H9 (cell line): Measurements from ENCODE around the gene CCNT2. TPM values are rescaled to one million over a fixed set of nuclear protein-coding genes. Genes with fewer than 3 reads are reported as not detected.

Source experiments
- DNase-seq: peaks from one replicate; pipeline ENCODE4 v3.0.0-alpha.2; 2017
- H2AFZ ChIP-seq: one replicate; pipeline ENCODE4 v1.6.1; 2013; ENCODE audit warnings: mild to moderate bottlenecking, low read length, control low read depth, moderate library complexity
- H2AK5ac ChIP-seq: 2 replicates; pipeline ENCODE4 v1.6.1; 2013; ENCODE audit warnings: low read length, control low read depth, mixed read lengths; ENCODE audit not compliant: insufficient read length
- H2BK120ac ChIP-seq: one replicate; pipeline ENCODE4 v1.6.1; 2013; ENCODE audit warnings: low read depth, mild to moderate bottlenecking, low read length, control low read depth, inconsistent platforms; ENCODE audit not compliant: poor library complexity, severe bottlenecking
- H2BK12ac ChIP-seq: 2 replicates; pipeline ENCODE4 v1.6.1; 2013; ENCODE audit warnings: low read length, control low read depth, mixed read lengths, low read depth; ENCODE audit not compliant: insufficient read length
- H2BK15ac ChIP-seq: 2 replicates; pipeline ENCODE4 v1.6.1; 2013; ENCODE audit warnings: low read depth, low read length, control low read depth
- H2BK20ac ChIP-seq: one replicate; pipeline ENCODE4 v1.6.1; 2013; ENCODE audit warnings: low read depth, mild to moderate bottlenecking, low read length, control low read depth, inconsistent platforms; ENCODE audit not compliant: poor library complexity, severe bottlenecking
- H2BK5ac ChIP-seq: 2 replicates; pipeline ENCODE4 v1.6.1; 2013; ENCODE audit warnings: low read length, control low read depth, mixed read lengths; ENCODE audit not compliant: insufficient read length
- H3K14ac ChIP-seq: 2 replicates; pipeline ENCODE4 v1.6.1; 2013; ENCODE audit warnings: low read length, control low read depth; ENCODE audit not compliant: insufficient read depth
- H3K18ac ChIP-seq: 2 replicates; pipeline ENCODE4 v1.6.1; 2013; ENCODE audit warnings: low read depth, mild to moderate bottlenecking, mixed read lengths, low read length, control low read depth; ENCODE audit not compliant: insufficient read length
- H3K23ac ChIP-seq: 2 replicates; pipeline ENCODE4 v1.6.1; 2013; ENCODE audit warnings: low read length, control low read depth, mixed read lengths, low read depth; ENCODE audit not compliant: insufficient read length
- H3K23me2 ChIP-seq: 2 replicates; pipeline ENCODE4 v1.6.1; 2013; ENCODE audit warnings: low read depth, mild to moderate bottlenecking, mixed read lengths, low read length, control low read depth; ENCODE audit not compliant: insufficient read length, poor library complexity, severe bottlenecking
- H3K27ac ChIP-seq: 2 replicates; pipeline ENCODE4 v1.5.1; 2013; ENCODE audit warnings: low read length, control low read depth, mixed read lengths, low read depth; ENCODE audit not compliant: insufficient read length
- H3K27me3 ChIP-seq: 2 replicates; pipeline ENCODE4 v1.6.1; 2013; ENCODE audit warnings: low read length, control low read depth, inconsistent platforms; ENCODE audit not compliant: insufficient read depth
- H3K4ac ChIP-seq: 2 replicates; pipeline ENCODE4 v1.6.1; 2013; ENCODE audit warnings: low read depth, mild to moderate bottlenecking, control low read depth, inconsistent platforms, low read length, moderate library complexity
- H3K4me1 ChIP-seq: 2 replicates; pipeline ENCODE4 v1.6.1; 2013; ENCODE audit warnings: low read length, control low read depth, inconsistent platforms; ENCODE audit not compliant: insufficient read depth
- H3K4me2 ChIP-seq: 2 replicates; pipeline ENCODE4 v1.6.1; 2013; ENCODE audit warnings: low read length, control low read depth, mixed read lengths; ENCODE audit not compliant: insufficient read length, insufficient read depth
- H3K56ac ChIP-seq: 2 replicates; pipeline ENCODE4 v1.6.1; 2013; ENCODE audit warnings: low read depth, mild to moderate bottlenecking, mixed read lengths, low read length, control low read depth; ENCODE audit not compliant: insufficient read length
- H3K79me1 ChIP-seq: 2 replicates; pipeline ENCODE4 v1.6.1; 2013; ENCODE audit warnings: low read depth, mild to moderate bottlenecking, moderate library complexity, low read length, control low read depth, inconsistent platforms; ENCODE audit not compliant: insufficient read depth, poor library complexity, severe bottlenecking
- H3K79me2 ChIP-seq: 2 replicates; pipeline ENCODE4 v1.6.1; 2013; ENCODE audit warnings: low read length, control low read depth, inconsistent platforms; ENCODE audit not compliant: insufficient read depth
- H3K9ac ChIP-seq: 2 replicates; pipeline ENCODE4 v1.6.1; 2013; ENCODE audit warnings: low read length, control low read depth, mixed read lengths; ENCODE audit not compliant: insufficient read length; ENCODE audit errors: extremely low read depth
- H3K9me3 ChIP-seq: one replicate; pipeline ENCODE4 v1.6.1; 2013; ENCODE audit warnings: low read depth, low read length, inconsistent platforms; ENCODE audit not compliant: control insufficient read depth
- H3T11ph ChIP-seq: one replicate; pipeline ENCODE4 v1.6.1; 2013; ENCODE audit warnings: mild to moderate bottlenecking, low read length, control low read depth, inconsistent platforms
- H4K20me1 ChIP-seq: one replicate; pipeline ENCODE4 v1.6.1; 2013; ENCODE audit not compliant: control insufficient read depth, insufficient read length, insufficient read depth
- H4K5ac ChIP-seq: 2 replicates; pipeline ENCODE4 v1.6.1; 2013; ENCODE audit warnings: low read depth, mild to moderate bottlenecking, mixed read lengths, low read length, control low read depth; ENCODE audit not compliant: insufficient read length
- H4K8ac ChIP-seq: replicated peaks from 2 replicates; pipeline ENCODE4 v1.6.1; 2013; ENCODE audit warnings: low read length, control low read depth, mixed read lengths, low read depth; ENCODE audit not compliant: insufficient read length
- H4K91ac ChIP-seq: 2 replicates; pipeline ENCODE4 v1.6.1; 2013; ENCODE audit warnings: low read depth, mild to moderate bottlenecking, moderate library complexity, mixed read lengths, low read length, control low read depth; ENCODE audit not compliant: insufficient read length
- H3K27ac Mint-ChIP-seq, 3 experiments: 2 replicates in 2 of 3; 3 replicates in 1 of 3; pipeline ENCODE4 v1.8.0; 2020 to 2021; ENCODE audit warnings: mixed read lengths in 3 of 3, mild to moderate bottlenecking in 1 of 3, moderate library complexity in 1 of 3
- H3K27me3 Mint-ChIP-seq: 2 replicates; pipeline ENCODE4 v1.8.0; 2021; ENCODE audit warnings: low read depth, mild to moderate bottlenecking, moderate library complexity, mixed read lengths
- H3K36me3 Mint-ChIP-seq, 3 experiments: 2 replicates in 2 of 3; 3 replicates in 1 of 3; pipeline ENCODE4 v1.8.0; 2020 to 2021; ENCODE audit warnings: low read depth in 3 of 3, mixed read lengths in 3 of 3; ENCODE audit not compliant: insufficient read depth in 1 of 3
- H3K4me1 Mint-ChIP-seq, 2 experiments: 2 replicates each; pipeline ENCODE4 v1.8.0; 2020; ENCODE audit warnings: mixed read lengths in 2 of 2
- H3K4me3 Mint-ChIP-seq, 2 experiments: 2 replicates in 1 of 2; 3 replicates in 1 of 2; pipeline ENCODE4 v1.8.0; 2020 to 2021; ENCODE audit warnings: mild to moderate bottlenecking in 2 of 2, mixed read lengths in 2 of 2, moderate library complexity in 1 of 2
- H3K9me3 Mint-ChIP-seq, 2 experiments: 2 replicates in 1 of 2; 3 replicates in 1 of 2; pipeline ENCODE4 v1.8.0; 2020; ENCODE audit warnings: mild to moderate bottlenecking in 2 of 2, mixed read lengths in 2 of 2, moderate library complexity in 1 of 2
- WGBS: extraction: QIAGEN DNeasy Blood & Tissue Kit; methylation state at CpG from one replicate; pipeline ENCODE4 v1.1.7; 2013; ENCODE audit warnings: missing lambda C conversion rate, low lambda C conversion rate, mixed read lengths; ENCODE audit not compliant: insufficient read length; ENCODE audit errors: extremely low coverage; 5-methylcytosine and 5-hydroxymethylcytosine counted together
- total RNA-seq: library from RNA; stranded (reverse); gene quantifications from 2 replicates; pipeline ENCODE4 v1.2.1, GENCODE V29; 2021
- TF ChIP-seq, protein P1 (sequence below): fragments of 200-600 bp; sonication (generic); conservative IDR thresholded peaks from 3 replicates; pipeline ENCODE4 v1.8.0; 2021; ENCODE audit warnings: antibody characterized with exemption, mild to moderate bottlenecking

Gene CCNT2
- total RNA-seq, 1 experiment from 2014 or later = 42.0 TPM

GRCh38 chr2:134936691-134937090, 18.1 kb downstream of the CCNT2 start:
- WGBS = no CpG with 5 or more reads among the region's 4 CpGs
- Histone ChIP-seq H2AFZ (no peak overlapping the region), H3K4me1 (no peaks in the 10 kb centered on the region), H3K56ac (no peak overlapping the region), H3K9ac (no peak overlapping the region), H4K5ac (no peak overlapping the region), H2BK5ac (no peak overlapping the region), H3K23ac (no peak overlapping the region), H3K23me2 (no peaks in the 10 kb centered on the region), H3K79me2 (peaks cover 22% of the 10 kb centered on the region; the same call in 1 of the 2 replicates), H3K4ac (no peak overlapping the region), H2BK12ac (no peak overlapping the region), H3K27me3 (no peaks in the 10 kb centered on the region), H2AK5ac (no peak overlapping the region), H3K14ac (no peak overlapping the region), H4K20me1 (no peaks in the 10 kb centered on the region), H2BK15ac (no peak overlapping the region), H3K9me3 (no peaks in the 10 kb centered on the region), H3T11ph (no peak overlapping the region), H4K91ac (no peak overlapping the region), H4K8ac (no peak overlapping the region), H2BK20ac (no peak overlapping the region), H3K27ac (no peak overlapping the region), H3K18ac (no peak overlapping the region), H3K79me1 (peaks cover 1% of the 10 kb centered on the region), H3K4me2 (no peak overlapping the region), H2BK120ac (no peak overlapping the region)
- H3K27me3 Mint-ChIP-seq = no peaks in the 10 kb centered on the region
- H3K36me3 Mint-ChIP-seq = peaks cover 27 to 45% (median 42%) of the 10 kb centered on the region in 3 experiments; a peak in 6 of 7 replicates
- no peak overlapping the region for H3K4me3 Mint-ChIP-seq
- H3K4me1 Mint-ChIP-seq = peaks cover 14 to 18% of the 10 kb centered on the region in 2 experiments
- DNase-seq = no peak
- no peak overlapping the region for H3K27ac Mint-ChIP-seq
- H3K9me3 Mint-ChIP-seq = no peaks in the 10 kb centered on the region
- TF ChIP-seq, protein P1, sequence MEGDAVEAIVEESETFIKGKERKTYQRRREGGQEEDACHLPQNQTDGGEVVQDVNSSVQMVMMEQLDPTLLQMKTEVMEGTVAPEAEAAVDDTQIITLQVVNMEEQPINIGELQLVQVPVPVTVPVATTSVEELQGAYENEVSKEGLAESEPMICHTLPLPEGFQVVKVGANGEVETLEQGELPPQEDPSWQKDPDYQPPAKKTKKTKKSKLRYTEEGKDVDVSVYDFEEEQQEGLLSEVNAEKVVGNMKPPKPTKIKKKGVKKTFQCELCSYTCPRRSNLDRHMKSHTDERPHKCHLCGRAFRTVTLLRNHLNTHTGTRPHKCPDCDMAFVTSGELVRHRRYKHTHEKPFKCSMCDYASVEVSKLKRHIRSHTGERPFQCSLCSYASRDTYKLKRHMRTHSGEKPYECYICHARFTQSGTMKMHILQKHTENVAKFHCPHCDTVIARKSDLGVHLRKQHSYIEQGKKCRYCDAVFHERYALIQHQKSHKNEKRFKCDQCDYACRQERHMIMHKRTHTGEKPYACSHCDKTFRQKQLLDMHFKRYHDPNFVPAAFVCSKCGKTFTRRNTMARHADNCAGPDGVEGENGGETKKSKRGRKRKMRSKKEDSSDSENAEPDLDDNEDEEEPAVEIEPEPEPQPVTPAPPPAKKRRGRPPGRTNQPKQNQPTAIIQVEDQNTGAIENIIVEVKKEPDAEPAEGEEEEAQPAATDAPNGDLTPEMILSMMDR = no peak
